Measurements from ENCODE around the gene UBE2Q2.
"Not testable (repeated sequence)": the region's sequence is repeated elsewhere in the genome, so short reads cannot be mapped to it uniquely, and the experiment has no call there.

UBE2Q2 gene

GRCh38 chr15:75842722-75843677, at the start of gene UBE2Q2:
TSS of gene UBE2Q2 (plus strand) at chr15:75843447. CDS start at chr15:75843667, 220 bp downstream.
- peak; percentile 76 to 83 for DNase-seq

GRCh38 chr15:75796321-75796720, 46.9 kb upstream of the UBE2Q2 start:
- no peak for DNase-seq

DNA sequence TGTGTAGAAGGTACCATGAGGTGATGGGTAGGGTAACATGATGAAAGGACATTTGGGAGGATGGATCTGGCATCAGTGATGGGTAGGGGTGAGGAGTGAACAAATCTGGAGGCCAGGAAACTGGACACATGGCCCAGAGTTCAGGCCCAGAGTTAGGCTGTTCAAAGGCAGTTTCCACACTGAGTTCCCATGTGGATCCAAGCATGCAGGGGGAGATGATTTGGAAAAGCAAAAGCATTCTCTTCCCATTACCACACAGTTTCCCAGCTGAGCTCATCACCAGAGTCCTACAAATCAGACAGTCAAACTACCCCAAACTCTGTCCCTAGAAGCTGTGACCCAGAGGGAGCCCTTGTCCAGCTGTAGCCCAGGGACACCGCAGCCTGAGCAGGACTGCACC, 46.1 kb upstream of the UBE2Q2 start:
- DNase-seq = not testable (repeated sequence)

- DNase-seq = no peak
These were observed 44.1 kb upstream of the UBE2Q2 start for GRCh38 chr15:75799190-75799589.

DNA sequence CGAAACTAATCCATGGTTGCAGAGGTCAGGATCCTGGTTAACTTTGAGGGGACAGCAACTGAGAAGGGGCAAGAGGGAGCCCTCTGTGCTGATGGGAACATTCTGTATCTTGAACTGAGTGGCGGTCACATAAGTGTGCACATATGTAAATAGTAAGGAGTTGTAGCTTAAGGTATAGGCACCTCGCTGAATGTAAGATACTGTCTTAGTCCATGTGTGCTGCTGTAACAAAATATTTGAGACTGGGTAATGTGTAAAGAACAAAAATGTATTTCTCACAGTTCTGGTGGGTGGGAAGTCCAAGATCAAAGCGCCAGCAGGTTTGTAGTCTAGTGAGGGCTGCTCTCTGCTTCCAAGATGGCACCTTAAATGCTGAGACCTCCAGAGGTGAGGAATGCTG, 42.8 kb upstream of the UBE2Q2 start:
- DNase-seq = not testable (repeated sequence)

- DNase-seq = peak; percentile 57
These were observed 41.2 kb upstream of the UBE2Q2 start for GRCh38 chr15:75801859-75802593.

GRCh38 chr15:75807486-75807885, 35.8 kb upstream of the UBE2Q2 start:
- not testable (repeated sequence) for DNase-seq

GRCh38 chr15:75808009-75808408, 35.2 kb upstream of the UBE2Q2 start:
- DNase-seq = not testable (repeated sequence)

- no peak for DNase-seq
These were observed 34.7 kb upstream of the UBE2Q2 start for GRCh38 chr15:75808563-75808962.

DNA sequence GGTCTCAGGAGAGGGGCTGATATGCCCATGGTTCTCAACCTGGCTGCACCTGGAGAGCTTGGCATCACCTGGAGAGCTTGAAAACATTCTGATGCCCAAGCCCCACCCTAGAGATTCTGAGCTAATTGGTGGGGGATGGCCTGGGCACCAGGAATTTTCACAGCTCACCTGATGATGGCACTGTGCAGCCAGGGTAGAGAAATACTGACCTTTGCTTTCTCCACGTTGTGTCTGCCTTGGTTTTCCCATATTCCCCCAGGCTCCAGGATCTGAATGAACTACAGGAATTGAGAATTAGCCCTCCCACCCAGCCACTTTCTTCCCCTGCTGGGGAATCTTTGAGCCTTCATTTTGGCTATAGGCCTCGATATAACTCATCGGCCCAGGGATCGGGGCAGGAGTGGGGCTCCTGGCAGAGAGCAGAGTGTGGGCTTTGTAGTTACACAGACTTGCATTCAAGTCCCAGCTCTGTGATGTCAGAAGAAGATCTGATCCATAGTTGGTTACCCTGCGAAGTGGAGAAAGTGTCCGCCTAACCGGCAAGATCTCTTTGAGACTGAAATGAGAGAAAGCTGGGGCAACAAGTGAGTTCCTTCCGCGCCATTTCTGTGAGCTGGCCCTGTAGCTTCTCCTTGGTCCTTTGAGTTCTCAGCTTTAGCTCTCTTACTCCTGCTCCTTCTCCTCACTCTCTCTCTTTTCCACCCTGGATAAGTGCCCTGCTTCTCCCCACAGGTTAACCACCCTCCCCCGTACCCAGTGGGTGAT, 33.1 kb upstream of the UBE2Q2 start:
- no peak for DNase-seq

GRCh38 chr15:75810874-75811498, 32.3 kb upstream of the UBE2Q2 start:
- no peak for DNase-seq

DNA sequence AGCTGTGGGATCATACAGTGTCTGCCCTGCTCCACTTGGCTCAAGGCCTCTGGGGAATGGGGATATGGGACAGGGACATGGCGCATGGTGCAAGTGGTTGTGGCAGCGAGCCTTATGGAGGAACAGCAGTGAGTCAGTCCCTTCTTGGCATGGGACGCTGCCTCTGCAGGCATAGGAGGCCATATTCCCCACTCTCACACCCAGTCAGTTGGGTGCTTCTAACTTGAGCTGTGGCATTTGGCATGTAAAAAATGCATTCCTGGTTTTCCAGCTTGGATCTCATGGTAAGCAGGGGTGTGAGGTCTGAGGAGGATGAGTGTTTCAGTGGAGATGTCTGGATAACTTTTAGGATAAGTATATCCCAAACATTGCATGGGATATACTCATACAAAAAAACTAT, 31.6 kb upstream of the UBE2Q2 start:
- DNase-seq = no peak

DNA sequence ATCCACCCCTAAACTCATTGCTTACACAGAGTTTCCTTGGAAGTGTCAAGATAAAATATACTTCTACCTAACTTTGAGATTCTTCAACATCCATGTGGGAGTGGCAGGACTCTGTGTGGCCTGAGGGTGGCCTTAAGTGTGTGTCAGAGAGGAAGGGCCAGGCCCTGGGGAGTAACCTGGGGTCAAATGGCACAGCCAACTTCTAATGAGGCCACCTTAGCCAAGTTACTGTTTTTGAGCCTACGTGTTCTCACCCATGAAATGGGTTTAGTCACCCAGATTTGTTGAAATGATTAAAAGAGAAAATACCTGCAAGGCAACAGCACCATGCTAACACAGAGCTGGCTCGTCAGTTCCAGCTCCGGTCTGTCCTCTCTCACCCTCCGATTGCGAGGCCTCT, 28.5 kb upstream of the UBE2Q2 start:
- no peak for DNase-seq

- DNase-seq = no peak
These were observed 27.2 kb upstream of the UBE2Q2 start for GRCh38 chr15:75815811-75816719.

DNA sequence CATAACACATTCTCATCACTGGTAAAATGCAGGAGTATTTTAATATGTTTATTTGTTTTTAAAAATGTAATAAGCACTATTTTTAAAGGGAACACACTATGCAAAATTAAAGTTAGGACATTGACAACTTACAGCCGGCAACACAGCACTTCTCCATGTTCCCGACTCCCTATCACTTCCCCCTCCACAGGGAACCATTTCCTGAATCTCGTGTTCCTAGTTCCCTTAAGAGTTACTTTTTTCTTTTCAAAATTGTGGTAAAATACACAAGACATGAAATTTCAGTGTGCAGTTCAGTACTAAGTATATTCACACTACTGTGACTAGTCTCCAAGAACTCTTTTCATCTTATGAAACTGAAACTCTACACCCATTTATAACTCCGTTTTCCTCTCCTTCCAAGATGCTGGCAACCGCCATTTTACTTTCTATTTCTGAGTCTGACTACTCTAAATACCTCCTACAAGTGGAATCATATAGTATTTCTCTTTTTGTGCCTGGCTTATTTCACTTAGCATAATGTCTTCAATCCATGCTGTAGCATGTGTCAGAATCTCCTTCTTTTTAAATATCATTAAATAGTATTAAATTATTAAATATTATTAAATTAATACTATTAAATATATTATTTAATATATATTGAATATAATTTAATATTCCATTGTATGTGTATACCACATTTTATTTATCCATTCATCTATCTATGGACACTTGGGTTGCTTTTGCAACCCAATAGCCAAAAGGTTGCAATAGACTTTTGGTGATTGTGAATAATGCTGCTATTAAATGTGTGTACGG, 25.9 kb upstream of the UBE2Q2 start:
- no peak for DNase-seq

- DNase-seq = no peak
These were observed 23.0 kb upstream of the UBE2Q2 start for GRCh38 chr15:75820206-75820605.

- DNase-seq = no peak
These were observed 21.4 kb upstream of the UBE2Q2 start for GRCh38 chr15:75821786-75822345.

DNA sequence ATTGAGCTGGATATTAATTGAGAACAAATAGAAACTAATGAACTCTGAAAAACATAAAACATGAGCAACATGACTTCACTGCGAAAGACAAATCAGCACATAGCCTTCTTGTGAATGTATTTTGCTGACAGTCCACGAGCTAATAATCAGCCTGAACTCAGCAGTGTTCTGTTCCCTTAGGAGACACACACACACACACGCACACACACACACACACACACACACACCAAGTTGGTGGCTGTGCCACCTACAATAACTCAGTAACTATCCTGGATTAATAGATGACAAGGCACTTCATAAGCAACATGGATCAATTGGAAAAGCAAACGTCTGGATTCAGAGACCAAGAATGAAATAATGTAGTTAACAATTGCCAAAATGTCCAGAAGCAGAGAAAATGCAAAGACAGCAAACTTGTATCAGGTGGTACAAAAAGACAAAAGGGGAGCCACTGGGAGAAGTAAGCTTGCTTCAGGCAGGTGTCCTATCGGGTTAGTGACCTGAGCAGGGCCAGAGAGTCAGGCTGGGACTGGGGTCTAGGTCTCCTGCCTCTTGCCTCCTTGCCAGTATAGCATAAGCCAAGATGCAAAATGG, 20.5 kb upstream of the UBE2Q2 start:
- DNase-seq = no peak

- DNase-seq = no peak
These were observed 19.2 kb upstream of the UBE2Q2 start for GRCh38 chr15:75823860-75824613.
